Activated CD4-positive, alpha-beta memory T cell treated with anti-CD3 and anti-CD28 coated beads for 36 hours (primary cell): ENCODE results near the gene FHIT. TPM values are rescaled to one million over a fixed set of nuclear protein-coding genes. Genes with fewer than 3 reads are reported as not detected.
"Not testable (repeated sequence)": the region's sequence is repeated elsewhere in the genome, so short reads cannot be mapped to it uniquely, and the experiment has no call there.

ENCODE experiments used
- CTCF ChIA-PET: fragments of 350-600 bp; sonication (Branson Sonifier 250); formaldehyde crosslinking; loops from one replicate; lab custom pipeline; 2021; ENCODE audit warnings: antibody characterized with exemption, inconsistent platforms; lab: Charles Lee
- POLR2A ChIA-PET: fragments of 350-600 bp; sonication (Branson Sonifier 250); formaldehyde crosslinking; loops from one replicate; lab custom pipeline; 2021; ENCODE audit warnings: antibody characterized with exemption; lab: Charles Lee
- DNase-seq: peaks from one replicate; pipeline ENCODE4 v3.0.0-alpha.2; 2020
- H3K27ac Mint-ChIP-seq: one replicate; pipeline ENCODE4 v1.8.0; 2021; ENCODE audit warnings: mixed read lengths
- H3K27me3 Mint-ChIP-seq: one replicate; pipeline ENCODE4 v1.8.0; 2021; ENCODE audit warnings: mixed read lengths
- H3K36me3 Mint-ChIP-seq: one replicate; pipeline ENCODE4 v1.8.0; 2021; ENCODE audit warnings: mixed read lengths
- H3K4me1 Mint-ChIP-seq: one replicate; pipeline ENCODE4 v1.8.0; 2021; ENCODE audit warnings: low read depth, mixed read lengths
- H3K4me3 Mint-ChIP-seq: one replicate; pipeline ENCODE4 v1.8.0; 2021; ENCODE audit warnings: mild to moderate bottlenecking, mixed read lengths
- H3K9me3 Mint-ChIP-seq: one replicate; pipeline ENCODE4 v1.8.0; 2021; ENCODE audit warnings: mixed read lengths
- intact Hi-C: fragments of 100-400 bp; cut with micrococcal nuclease; formaldehyde crosslinking; loops from one replicate; pipeline ENCODE4 v1.15.1; 2023
- total RNA-seq, 2 experiments: library from RNA; stranded (reverse); gene quantifications; one replicate each; pipeline ENCODE4 v1.2.3, GENCODE V29; 2021

The FHIT gene
- total RNA-seq, 2 experiments from 2014 or later, result 7.2 to 8.7 TPM

GRCh38 chr3:61090389-61091169, 160.7 kb downstream of the FHIT start:
- intact Hi-C loops, result no loop called here
- Mint-ChIP-seq H3K4me1 (no peaks in the 10 kb centered on the region), H3K27me3 (no peaks in the 10 kb centered on the region), H3K9me3 (no peaks in the 10 kb centered on the region), H3K4me3 (no peak overlapping the region), H3K36me3 (no peaks in the 10 kb centered on the region), H3K27ac (no peak overlapping the region)
- CTCF ChIA-PET, result no interaction called here
- POLR2A ChIA-PET, result no interaction called here
- no peak for DNase-seq

- H3K4me3 Mint-ChIP-seq, result no peak overlapping the region
Measured at GRCh38 chr3:61087465-61087864, 163.8 kb downstream of the FHIT start.

GRCh38 chr3:61081554-61081953, 169.7 kb downstream of the FHIT start:
- intact Hi-C loops, result no loop called here
- POLR2A ChIA-PET, result no interaction called here
- Mint-ChIP-seq H3K9me3 (peaks cover 7% of the 10 kb centered on the region), H3K4me1 (no peaks in the 10 kb centered on the region), H3K27me3 (no peaks in the 10 kb centered on the region), H3K36me3 (no peaks in the 10 kb centered on the region), H3K27ac (no peak overlapping the region), H3K4me3 (no peak overlapping the region)
- CTCF ChIA-PET, result no interaction called here
- DNase-seq, result no peak

More at GRCh38 chr3:61087465-61087864, 163.8 kb downstream of the FHIT start:
- Mint-ChIP-seq H3K27ac (no peak overlapping the region), H3K27me3 (no peaks in the 10 kb centered on the region), H3K4me1 (no peaks in the 10 kb centered on the region), H3K36me3 (no peaks in the 10 kb centered on the region), H3K9me3 (peaks cover 7% of the 10 kb centered on the region)
- POLR2A ChIA-PET, result no interaction called here
- intact Hi-C loops, result no loop called here
- DNase-seq, result no peak
- CTCF ChIA-PET, result no interaction called here

- POLR2A ChIA-PET, result interaction anchor here (0.6 kb wide), 1 partner anchor 44 kb away, joined by 4 read pairs; no protein-coding TSS in a partner anchor
- no peak overlapping the region for H3K27ac Mint-ChIP-seq
- H3K27me3 Mint-ChIP-seq, result no peaks in the 10 kb centered on the region
- H3K9me3 Mint-ChIP-seq, result peaks cover 7% of the 10 kb centered on the region
- no peak overlapping the region for H3K4me3 Mint-ChIP-seq
- CTCF ChIA-PET, result no interaction called here
- no peak for DNase-seq
- no peaks in the 10 kb centered on the region for H3K4me1 Mint-ChIP-seq
- no peaks in the 10 kb centered on the region for H3K36me3 Mint-ChIP-seq
- intact Hi-C loops, result no loop called here
Measured at GRCh38 chr3:61080737-61081445, 170.4 kb downstream of the FHIT start.

- Mint-ChIP-seq H3K9me3 (no peaks in the 10 kb centered on the region), H3K4me1 (no peaks in the 10 kb centered on the region), H3K4me3 (no peak overlapping the region), H3K27ac (no peak overlapping the region), H3K27me3 (no peaks in the 10 kb centered on the region), H3K36me3 (no peaks in the 10 kb centered on the region)
- no peak for DNase-seq
- ChIA-PET POLR2A (no interaction called here), CTCF (no interaction called here)
- intact Hi-C loops, result no loop called here
Measured at GRCh38 chr3:61078048-61078752, 173.1 kb downstream of the FHIT start.

- H3K27me3 Mint-ChIP-seq, result no peaks in the 10 kb centered on the region
- no peaks in the 10 kb centered on the region for H3K9me3 Mint-ChIP-seq
- H3K4me3 Mint-ChIP-seq, result no peak overlapping the region
- no peaks in the 10 kb centered on the region for H3K4me1 Mint-ChIP-seq
- ChIA-PET POLR2A (no interaction called here), CTCF (no interaction called here)
- intact Hi-C loops, result no loop called here
- DNase-seq, result no peak
- H3K36me3 Mint-ChIP-seq, result no peaks in the 10 kb centered on the region
- H3K27ac Mint-ChIP-seq, result no peak overlapping the region
Measured at GRCh38 chr3:61077551-61077950, 173.7 kb downstream of the FHIT start.

- POLR2A ChIA-PET, result interaction anchor here (0.7 kb wide), 1 partner anchor 648 kb away, joined by 3 read pairs; no protein-coding TSS in a partner anchor
- CTCF ChIA-PET, result no interaction called here
- Mint-ChIP-seq H3K4me1 (no peaks in the 10 kb centered on the region), H3K36me3 (no peaks in the 10 kb centered on the region), H3K9me3 (no peaks in the 10 kb centered on the region), H3K27ac (no peak overlapping the region), H3K27me3 (no peaks in the 10 kb centered on the region), H3K4me3 (no peak overlapping the region)
- no peak for DNase-seq
- intact Hi-C loops, result no loop called here
Measured at GRCh38 chr3:61074783-61075182, 176.5 kb downstream of the FHIT start.

- Mint-ChIP-seq H3K4me1 (no peaks in the 10 kb centered on the region), H3K27ac (no peak overlapping the region), H3K4me3 (no peak overlapping the region), H3K27me3 (no peaks in the 10 kb centered on the region), H3K9me3 (no peaks in the 10 kb centered on the region), H3K36me3 (no peaks in the 10 kb centered on the region)
- CTCF ChIA-PET, result no interaction called here
- intact Hi-C loops, result no loop called here
- no peak for DNase-seq
- POLR2A ChIA-PET, result no interaction called here
Measured at GRCh38 chr3:61073566-61074165, 177.6 kb downstream of the FHIT start.

- intact Hi-C loops, result no loop called here
- DNase-seq, result no peak
- H3K4me3 Mint-ChIP-seq, result no peak overlapping the region
- no peaks in the 10 kb centered on the region for H3K36me3 Mint-ChIP-seq
- ChIA-PET POLR2A (no interaction called here), CTCF (no interaction called here)
- H3K4me1 Mint-ChIP-seq, result no peaks in the 10 kb centered on the region
- H3K9me3 Mint-ChIP-seq, result peaks cover 5% of the 10 kb centered on the region
- no peaks in the 10 kb centered on the region for H3K27me3 Mint-ChIP-seq
- no peak overlapping the region for H3K27ac Mint-ChIP-seq
Measured at GRCh38 chr3:61068084-61068483, 183.2 kb downstream of the FHIT start.

GRCh38 chr3:61066800-61067199, 184.5 kb downstream of the FHIT start:
- ChIA-PET CTCF (no interaction called here), POLR2A (no interaction called here)
- Mint-ChIP-seq H3K27me3 (no peaks in the 10 kb centered on the region), H3K4me3 (no peak overlapping the region), H3K36me3 (no peaks in the 10 kb centered on the region), H3K27ac (no peak overlapping the region), H3K9me3 (peaks cover 5% of the 10 kb centered on the region), H3K4me1 (no peaks in the 10 kb centered on the region)
- no peak for DNase-seq
- intact Hi-C loops, result no loop called here

GRCh38 chr3:61066222-61066621, 185.0 kb downstream of the FHIT start:
- H3K27ac Mint-ChIP-seq, H3K4me3 Mint-ChIP-seq, H3K9me3 Mint-ChIP-seq, CTCF ChIA-PET, DNase-seq, H3K4me1 Mint-ChIP-seq, H3K27me3 Mint-ChIP-seq, H3K36me3 Mint-ChIP-seq, POLR2A ChIA-PET, intact Hi-C loops: not testable (repeated sequence)

- no peak for DNase-seq
- CTCF ChIA-PET, result no interaction called here
- intact Hi-C loops, result no loop called here
- Mint-ChIP-seq H3K27ac (no peak overlapping the region), H3K36me3 (no peaks in the 10 kb centered on the region), H3K4me1 (no peaks in the 10 kb centered on the region), H3K9me3 (peaks cover 5% of the 10 kb centered on the region), H3K4me3 (no peak overlapping the region), H3K27me3 (no peaks in the 10 kb centered on the region)
- POLR2A ChIA-PET, result no interaction called here
Measured at GRCh38 chr3:61065451-61066011, 185.7 kb downstream of the FHIT start.
